Peyer's patch (tissue), 4 donors: Measurements from ENCODE around the gene MOSPD3.

Experiments used
- CTCF ChIP-seq, 6 experiments: fragments of 450-650 bp in 4 of 6; fragments of 200-600 bp in 2 of 6; sonication (generic) in 1 of 6; IDR thresholded peaks; one replicate each; pipeline ENCODE4 v1.5.1; 2017 to 2019; ENCODE audit warnings: antibody characterized with exemption in 6 of 6, mild to moderate bottlenecking in 3 of 6, moderate library complexity in 1 of 6
- POLR2A ChIP-seq, 2 donors: fragments of 450-650 bp; IDR thresholded peaks; one replicate each; pipeline ENCODE4 v1.5.1; 2017; ENCODE audit warnings: antibody characterized with exemption in 2 of 2, mild to moderate bottlenecking in 2 of 2, moderate library complexity in 2 of 2

DNA sequence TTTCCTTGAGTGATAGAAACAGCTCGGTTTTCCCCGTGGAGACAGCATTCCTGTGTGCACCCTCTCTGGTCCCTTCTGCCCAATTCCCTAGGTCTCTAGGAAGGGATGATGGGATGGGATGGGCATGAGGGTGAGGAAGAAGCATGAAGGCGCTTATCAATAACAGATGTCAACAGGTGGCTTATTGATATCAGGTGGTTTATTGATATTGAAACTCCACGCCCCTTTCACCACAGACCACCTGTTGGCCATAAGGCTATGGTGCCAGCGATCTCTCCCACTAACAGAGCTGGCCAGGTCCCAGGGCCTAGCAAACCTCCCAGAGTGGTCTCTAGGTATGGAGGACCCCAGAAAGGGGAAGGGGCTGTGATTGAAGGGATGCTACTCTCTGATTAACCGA is 7.9 kb downstream of the MOSPD3 start:
- TF ChIP-seq CTCF (IDR thresholded peaks at IDR 0.05) = no peak
- no peak for TF ChIP-seq POLR2A (IDR thresholded peaks at IDR 0.05)
